Measurements from ENCODE around the gene TDRD12.
A peak's percentile ranks its signal among the peaks of the same experiment; 100 is the strongest.
"Not testable (repeated sequence)": the region's sequence is repeated elsewhere in the genome, so short reads cannot be mapped to it uniquely, and the experiment has no call there.

The TDRD12 gene

DNA sequence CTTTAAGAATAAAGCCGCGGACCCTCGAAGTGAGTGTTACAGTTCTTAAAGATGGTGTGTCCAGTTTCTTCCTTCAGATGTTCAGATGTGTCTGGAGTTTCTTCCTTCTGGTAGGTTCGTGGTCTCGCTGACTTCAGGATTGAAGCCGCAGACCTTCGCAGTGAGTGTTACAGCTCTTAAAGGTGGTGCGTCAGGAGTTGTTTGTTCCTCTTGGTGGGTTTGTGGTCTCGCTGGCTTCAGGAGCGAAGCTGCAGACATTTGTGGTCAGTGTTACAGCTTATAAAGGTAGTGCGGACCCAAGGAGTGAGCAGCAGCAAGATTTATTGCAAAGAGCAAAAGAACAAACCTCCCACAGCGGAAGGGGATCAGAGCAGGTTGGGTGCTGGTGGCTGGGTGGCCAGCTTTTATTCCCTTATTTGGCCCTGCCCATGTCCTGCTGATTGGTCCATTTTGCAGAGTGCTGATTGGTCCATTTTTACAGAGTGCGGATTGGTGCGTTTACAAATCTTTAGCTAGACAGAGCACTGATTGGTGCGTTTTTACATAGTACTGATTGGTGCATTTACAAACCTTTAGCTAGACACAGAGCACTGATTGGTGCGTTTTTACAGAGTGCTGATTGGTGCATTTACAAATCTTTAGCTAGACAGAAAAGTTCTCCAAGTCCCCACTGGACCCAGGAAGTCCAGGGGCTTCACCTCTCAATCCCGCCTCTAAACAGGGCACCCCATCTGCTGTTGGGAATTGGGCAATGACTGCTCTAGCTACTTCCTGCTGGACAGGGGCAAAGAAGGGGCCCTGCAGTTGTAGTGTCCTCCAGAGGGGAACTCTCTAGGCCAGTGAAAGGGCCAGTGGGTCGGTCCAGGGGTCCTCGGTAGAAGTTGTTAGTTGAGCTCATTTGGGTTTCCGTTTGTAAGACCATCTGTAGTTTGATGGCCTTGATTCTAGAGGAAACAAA, 26.1 kb upstream of the TDRD12 start:
- DNase-seq (ENCODE audit: low read depth), result not testable (repeated sequence)

- not testable (repeated sequence) for DNase-seq (ENCODE audit: low read depth)
Measured at GRCh38 chr19:32694316-32694715, 25.3 kb upstream of the TDRD12 start.

- not testable (repeated sequence) for DNase-seq (ENCODE audit: low read depth)
Measured at GRCh38 chr19:32694851-32695250, 24.7 kb upstream of the TDRD12 start.

GRCh38 chr19:32695506-32695905, 24.1 kb upstream of the TDRD12 start:
- DNase-seq (ENCODE audit: low read depth), result not testable (repeated sequence)

DNA sequence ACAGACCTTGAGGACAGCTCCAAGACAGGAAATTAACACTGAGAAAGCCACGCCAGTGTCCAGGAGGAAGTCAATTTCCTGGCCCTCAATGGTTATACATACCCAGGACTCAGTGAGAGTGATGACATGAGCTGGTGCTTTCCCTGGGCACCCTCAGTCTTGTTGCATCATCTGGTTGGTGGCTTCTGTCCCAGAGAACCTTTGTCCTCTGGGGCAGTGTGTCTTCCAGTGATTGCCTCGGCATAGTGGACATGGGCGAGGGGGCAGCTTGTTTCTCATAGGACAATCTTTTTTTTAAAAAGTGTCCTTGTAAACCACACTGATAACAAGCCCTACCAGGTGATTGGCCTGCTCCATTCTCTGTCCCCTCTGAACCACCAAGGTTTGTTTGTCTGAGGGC, 22.8 kb upstream of the TDRD12 start:
- DNase-seq (ENCODE audit: low read depth), result not testable (repeated sequence)

DNA sequence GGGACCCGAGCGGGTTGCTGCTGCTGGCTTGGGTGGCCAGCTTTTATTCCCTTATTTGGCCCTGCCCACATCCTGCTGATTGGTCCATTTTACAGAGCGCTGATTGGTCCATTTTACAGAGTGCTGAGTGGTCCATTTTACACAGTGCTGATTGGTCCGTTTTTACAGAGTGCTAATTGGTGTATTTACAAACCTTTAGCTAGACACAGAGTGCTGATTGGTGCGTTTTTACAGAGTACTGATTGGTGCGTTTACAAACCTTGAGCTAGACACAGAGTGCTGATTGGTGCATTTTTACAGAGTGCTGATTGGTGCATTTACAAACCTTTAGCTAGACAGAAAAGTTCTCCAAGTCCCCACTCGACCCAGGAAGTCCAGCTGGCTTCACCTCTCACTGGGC, 19.4 kb upstream of the TDRD12 start:
- DNase-seq (ENCODE audit: low read depth), result not testable (repeated sequence)

- DNase-seq (ENCODE audit: low read depth), result no peak
Measured at GRCh38 chr19:32702010-32702409, 17.6 kb upstream of the TDRD12 start.

GRCh38 chr19:32704006-32704405, 15.6 kb upstream of the TDRD12 start:
- DNase-seq (ENCODE audit: low read depth), result not testable (repeated sequence)

DNA sequence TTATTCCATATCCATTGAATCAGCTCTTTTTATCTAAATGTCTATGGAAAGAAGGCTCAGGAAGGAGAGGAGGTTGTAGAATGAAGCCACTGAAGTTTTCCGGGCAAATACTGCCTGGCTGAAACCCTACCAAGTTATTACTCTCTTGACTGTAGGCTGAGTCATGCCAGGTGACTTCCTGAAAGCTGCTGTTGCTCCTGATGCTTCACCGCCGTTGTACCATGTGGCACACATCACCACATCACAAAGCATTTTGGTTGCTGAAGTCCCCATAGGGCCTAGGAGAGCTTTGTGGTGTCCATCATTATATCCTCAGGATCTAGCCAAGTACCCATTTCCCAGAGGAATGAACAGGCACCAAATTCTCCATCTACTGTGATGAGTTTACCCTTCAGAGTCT, 11.1 kb upstream of the TDRD12 start:
- DNase-seq (ENCODE audit: low read depth), result no peak

- DNase-seq (ENCODE audit: low read depth), result no peak
Measured at GRCh38 chr19:32709032-32709431, 10.5 kb upstream of the TDRD12 start.

GRCh38 chr19:32711747-32712146, 7.8 kb upstream of the TDRD12 start:
- no peak for DNase-seq (ENCODE audit: low read depth)

- DNase-seq (ENCODE audit: low read depth), result not testable (repeated sequence)
Measured at GRCh38 chr19:32716203-32716602, 3.4 kb upstream of the TDRD12 start.

DNA sequence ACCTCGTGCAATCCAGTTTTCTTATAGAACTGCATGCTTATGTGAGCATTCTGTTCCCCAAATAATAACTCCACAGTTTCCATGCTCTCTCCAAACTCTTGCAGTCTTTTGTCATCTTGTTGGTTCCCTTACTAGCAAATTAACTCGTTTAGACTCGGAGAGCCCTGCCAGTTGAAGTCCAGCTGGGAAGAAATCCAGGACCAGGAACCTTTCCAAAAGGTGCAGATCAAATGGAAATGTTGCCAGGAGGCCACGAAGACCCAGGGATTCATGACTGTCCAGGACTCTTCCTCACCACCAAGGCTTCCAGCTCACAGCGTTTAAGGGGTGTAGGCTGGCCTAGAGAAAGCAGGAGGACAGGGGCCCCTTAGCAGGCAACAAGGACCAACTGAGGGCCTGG, 2.1 kb upstream of the TDRD12 start:
- no peak for DNase-seq (ENCODE audit: low read depth)

DNA sequence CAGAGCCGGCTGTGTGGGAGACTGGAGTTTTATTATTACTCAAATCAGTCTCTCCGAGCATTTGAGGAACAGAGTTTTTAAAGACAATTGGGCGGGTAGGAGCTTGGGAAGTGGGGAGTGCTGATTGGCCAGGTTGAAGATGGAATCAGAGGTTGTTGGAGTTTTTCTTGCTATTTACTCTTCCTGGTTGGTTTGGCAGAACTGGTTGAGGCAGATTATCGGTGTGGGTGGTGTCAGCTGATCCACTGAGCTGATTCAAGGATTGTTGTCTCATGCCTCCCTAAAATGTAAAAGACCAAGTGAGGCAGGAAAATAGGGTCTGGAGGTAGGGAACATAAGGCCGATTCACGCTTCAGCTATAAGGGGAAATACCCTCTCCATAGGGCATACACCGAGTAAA, 1.3 kb upstream of the TDRD12 start:
- no peak for DNase-seq (ENCODE audit: low read depth)

- DNase-seq (ENCODE audit: low read depth), result no peak
Measured at GRCh38 chr19:32720216-32720935, 809 bp downstream of the TDRD12 start.

- no peak for DNase-seq (ENCODE audit: low read depth)
Measured at GRCh38 chr19:32720936-32721250, 1.3 kb downstream of the TDRD12 start.

DNA sequence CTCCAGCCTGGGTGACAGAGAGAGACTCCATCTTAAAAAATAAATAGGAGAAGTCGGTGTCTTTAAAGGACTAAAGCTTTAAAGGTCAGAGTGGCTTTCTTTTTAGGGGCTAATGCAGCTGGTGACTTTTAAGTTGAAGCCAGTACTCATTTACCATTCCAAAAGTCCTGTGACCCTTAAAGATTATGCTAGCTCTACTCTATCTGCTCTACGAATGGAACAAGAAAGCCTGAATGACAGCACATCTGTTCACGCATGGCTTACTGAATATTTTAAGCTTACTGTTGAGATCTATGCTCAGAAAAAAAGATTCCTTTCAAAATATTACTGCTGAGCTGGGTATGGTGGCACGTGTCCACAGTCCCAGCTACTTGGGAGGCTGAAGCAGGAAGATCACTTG, 16.4 kb downstream of the TDRD12 start:
- DNase-seq (ENCODE audit: low read depth), result no peak

DNA sequence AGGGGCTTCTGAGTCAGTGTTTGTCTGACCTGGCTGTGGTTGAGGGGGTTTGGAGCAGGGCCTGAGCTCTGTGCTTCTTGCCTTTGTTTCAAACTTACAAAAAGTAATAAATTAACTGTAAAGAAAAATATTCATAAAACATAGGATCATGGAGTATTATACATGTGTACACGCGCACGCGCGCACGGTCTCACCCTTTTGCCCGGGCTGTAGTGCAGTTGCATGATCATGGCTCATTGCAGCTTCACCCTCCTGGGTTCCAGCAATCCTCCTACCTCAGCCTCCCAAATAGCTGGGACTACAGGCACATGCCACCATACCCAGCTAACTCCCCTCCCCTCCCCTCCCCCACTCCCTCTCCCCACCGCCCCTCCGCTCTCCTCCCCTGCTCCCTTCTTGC, 23.5 kb downstream of the TDRD12 start:
- no peak for DNase-seq (ENCODE audit: low read depth)

GRCh38 chr19:32743447-32743846, 23.9 kb downstream of the TDRD12 start:
- no peak for DNase-seq (ENCODE audit: low read depth)

DNA sequence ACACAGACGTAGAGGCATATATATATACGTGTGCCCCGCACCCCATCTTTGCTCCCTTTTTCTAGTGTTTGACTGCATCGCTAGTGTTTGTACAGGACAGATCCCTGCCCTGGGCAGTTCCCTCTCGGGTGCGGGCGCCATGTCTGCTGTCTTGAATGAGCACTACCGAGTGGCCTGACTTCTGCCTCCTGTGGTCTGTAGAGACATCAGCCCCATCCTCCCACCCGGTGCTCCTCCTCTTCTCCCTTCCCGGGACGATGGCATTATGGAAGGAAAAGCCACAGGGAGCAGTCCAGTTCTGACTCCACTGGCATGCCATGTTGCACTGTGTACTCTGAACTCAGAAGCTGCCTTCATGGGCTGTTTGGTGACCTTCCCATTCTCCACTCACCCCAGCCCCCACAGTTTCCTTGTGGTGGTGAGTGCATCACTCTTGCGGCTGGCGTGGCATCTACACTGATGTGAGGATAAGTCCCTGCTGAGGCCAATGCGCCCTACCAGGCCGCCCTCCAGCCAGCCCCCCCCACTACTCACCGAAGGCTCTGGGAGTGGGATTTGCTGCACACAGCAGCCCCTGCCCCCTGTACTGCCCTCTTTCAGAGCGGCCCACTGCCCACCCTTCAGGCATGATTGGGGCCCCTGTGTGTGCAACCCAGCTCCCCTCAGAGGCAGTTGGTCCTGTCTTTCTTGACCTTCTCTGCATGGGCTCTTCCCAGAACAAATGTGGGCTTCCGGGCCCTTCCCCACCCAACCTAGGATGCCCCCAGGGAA, 25.2 kb downstream of the TDRD12 start:
- DNase-seq (ENCODE audit: low read depth), result no peak

GRCh38 chr19:32745594-32746251, 26.2 kb downstream of the TDRD12 start:
- peak; percentile 6 for DNase-seq (ENCODE audit: low read depth)

DNA sequence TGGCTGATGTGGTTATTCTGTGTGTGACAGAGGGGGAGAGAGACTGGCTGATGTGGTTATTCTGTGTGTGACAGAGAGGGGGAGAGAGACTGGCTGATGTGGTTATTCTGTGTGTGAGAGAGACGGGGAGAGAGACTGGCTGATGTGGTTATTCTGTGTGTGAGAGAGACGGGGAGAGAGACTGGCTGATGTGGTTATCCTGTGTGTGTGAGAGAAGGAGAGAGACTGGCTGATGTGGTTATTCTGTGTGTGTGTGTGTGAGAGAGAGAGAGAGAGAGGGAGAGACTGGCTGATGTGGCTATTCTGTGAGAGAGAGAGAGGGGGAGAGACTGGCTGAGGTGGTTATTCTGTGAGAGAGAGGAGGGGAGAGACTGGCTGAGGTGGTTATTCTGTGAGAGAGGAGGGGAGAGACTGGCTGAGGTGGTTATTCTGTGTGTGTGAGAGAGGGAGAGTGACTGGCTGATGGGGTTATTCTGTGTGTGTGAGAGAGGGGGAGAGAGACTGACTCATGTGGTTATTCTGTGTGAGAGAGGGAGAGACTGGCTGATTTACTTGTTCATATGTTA, 27.1 kb downstream of the TDRD12 start:
- peak; percentile 34 for DNase-seq (ENCODE audit: low read depth)
